ENCODE results near the gene GET4. TPM values are rescaled to one million over a fixed set of nuclear protein-coding genes. Genes with fewer than 3 reads are reported as not detected.

The GET4 gene
- total and polyA plus RNA-seq, 2 of the 4 experiments (the other 2 are of a cell fraction) = 11.3 to 30.9 TPM

- H3K4me3 ChIP-seq (ENCODE audit: insufficient read depth, low read depth, low read length) = no peak overlapping the region
- no peak overlapping the region for H2BK15ac ChIP-seq (ENCODE audit: low read depth, low read length)
- TF ChIP-seq CEBPB (IDR thresholded peaks at IDR 0.05; ENCODE audit: low read depth, low read length) = no peak
- dilution Hi-C loops (cut with HindIII; ENCODE audit: low sequenced_read_pairs, unreplicated experiment) (no loop called here), in situ Hi-C loops (cut with MboI; ENCODE audit: low sequenced_read_pairs) (no loop called here), intact Hi-C loops (cut with micrococcal nuclease) (no loop called here)
- no peak overlapping the region for H4K91ac ChIP-seq (ENCODE audit: insufficient read depth, low read depth, low read length)
- DNase-seq (no peak), ATAC-seq (ENCODE audit: low read depth) (no peak)
- H2BK20ac ChIP-seq (ENCODE audit: low read depth, low read length) = no peak overlapping the region
- POLR2A ChIA-PET (ENCODE audit: unreplicated experiment) = no interaction called here
- no peak overlapping the region for H3K27ac ChIP-seq (ENCODE audit: insufficient read depth, low read length)
- H4K20me1 ChIP-seq (ENCODE audit: insufficient read depth, low read length) = peaks cover 11% of the 10 kb centered on the region; the same call in 1 of the 2 replicates
- H3K79me1 ChIP-seq (ENCODE audit: low read depth in 1 of 2, low read length in 2 of 2) = peaks cover 3 to 13% of the 10 kb centered on the region in 2 experiments; a peak in 3 of 4 replicates
- H3K9me3 ChIP-seq (ENCODE audit: control insufficient read depth, insufficient read depth, low read length) = no peaks in the 10 kb centered on the region
- H3K14ac ChIP-seq (replicated peaks; ENCODE audit: low read depth, low read length) = no peak overlapping the region
- no peak overlapping the region for H3K23ac ChIP-seq (ENCODE audit: low read depth, low read length)
- no peak overlapping the region for H2AK9ac ChIP-seq (replicated peaks; ENCODE audit: low read depth, low read length, poor library complexity)
- H3K27me3 ChIP-seq (ENCODE audit: control insufficient read depth, insufficient read depth, low read length) = no peaks in the 10 kb centered on the region
- H3K4me2 ChIP-seq (ENCODE audit: low read depth, low read length) = no peak overlapping the region
- no TSS peak for BruUV-seq (replicated peaks)
- H4K5ac ChIP-seq (ENCODE audit: low read depth, low read length) = no peak overlapping the region
- H2BK5ac ChIP-seq (ENCODE audit: low read depth, low read length, poor library complexity, severe bottlenecking) = no peak overlapping the region
- peaks cover 41% of the 10 kb centered on the region for H3K36me3 ChIP-seq (ENCODE audit: control insufficient read depth, insufficient read depth, low read length)
- CTCF ChIA-PET = no interaction called here
- H3K9me1 ChIP-seq (ENCODE audit: insufficient read depth, low read length) = 0 out of 2 replicates have a peak, but pooled peaks cover 5% of the 10 kb centered on the region
- H3K9ac ChIP-seq (ENCODE audit: low read depth, low read length) = no peak overlapping the region
- WGBS, 2 experiments (ENCODE audit: extremely low coverage in 2 of 2, insufficient read length in 1 of 2) = 90% methylated on average over 7 of the region's 14 CpGs; no CpG with 5 or more reads in 1 of the 2 experiments
- no peak overlapping the region for H2BK120ac ChIP-seq (ENCODE audit: low read depth, low read length)
- no peak overlapping the region for H3K56ac ChIP-seq (ENCODE audit: extremely low read depth, insufficient read depth, low read length)
- H2AK5ac ChIP-seq (ENCODE audit: low read depth, low read length) = no peak overlapping the region
- no peak overlapping the region for H3K18ac ChIP-seq (ENCODE audit: low read depth, low read length)
- no peak overlapping the region for H3K4ac ChIP-seq (ENCODE audit: low read depth, low read length)
- H2AFZ ChIP-seq (replicated peaks; ENCODE audit: low read length, poor library complexity) = no peak overlapping the region
- peaks cover 5% of the 10 kb centered on the region for H3K4me1 ChIP-seq (ENCODE audit: control insufficient read depth, insufficient read depth, low read length)
- H4K8ac ChIP-seq (ENCODE audit: low read depth in 2 of 2, low read length in 2 of 2) = no peak overlapping the region
Observed at GRCh38 chr7:897086-897485, 20.7 kb downstream of the GET4 start.

Measured in IMR-90 (cell line).